ENCODE measurements around the gene MICAL3.

DNA sequence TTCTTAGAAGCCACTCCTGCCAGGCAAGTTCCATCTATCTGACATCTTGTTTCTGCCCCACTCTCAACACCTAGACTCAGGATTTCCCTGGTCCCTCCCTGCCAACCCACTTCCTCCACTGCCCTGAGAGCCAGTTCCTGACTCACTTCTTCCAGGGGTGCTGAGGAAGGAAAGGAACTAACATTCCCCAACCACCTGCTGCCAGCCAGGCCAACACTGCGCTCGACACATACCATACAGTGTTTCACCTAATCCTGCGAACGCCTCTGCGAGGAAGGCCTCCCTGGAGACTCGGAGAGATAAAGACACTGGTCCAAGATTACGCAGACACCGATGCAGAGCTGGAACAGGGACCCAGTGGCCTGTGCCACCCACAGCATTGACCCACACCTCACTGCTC, 40.2 kb downstream of the MICAL3 start:
- TF ChIP-seq, protein P1, sequence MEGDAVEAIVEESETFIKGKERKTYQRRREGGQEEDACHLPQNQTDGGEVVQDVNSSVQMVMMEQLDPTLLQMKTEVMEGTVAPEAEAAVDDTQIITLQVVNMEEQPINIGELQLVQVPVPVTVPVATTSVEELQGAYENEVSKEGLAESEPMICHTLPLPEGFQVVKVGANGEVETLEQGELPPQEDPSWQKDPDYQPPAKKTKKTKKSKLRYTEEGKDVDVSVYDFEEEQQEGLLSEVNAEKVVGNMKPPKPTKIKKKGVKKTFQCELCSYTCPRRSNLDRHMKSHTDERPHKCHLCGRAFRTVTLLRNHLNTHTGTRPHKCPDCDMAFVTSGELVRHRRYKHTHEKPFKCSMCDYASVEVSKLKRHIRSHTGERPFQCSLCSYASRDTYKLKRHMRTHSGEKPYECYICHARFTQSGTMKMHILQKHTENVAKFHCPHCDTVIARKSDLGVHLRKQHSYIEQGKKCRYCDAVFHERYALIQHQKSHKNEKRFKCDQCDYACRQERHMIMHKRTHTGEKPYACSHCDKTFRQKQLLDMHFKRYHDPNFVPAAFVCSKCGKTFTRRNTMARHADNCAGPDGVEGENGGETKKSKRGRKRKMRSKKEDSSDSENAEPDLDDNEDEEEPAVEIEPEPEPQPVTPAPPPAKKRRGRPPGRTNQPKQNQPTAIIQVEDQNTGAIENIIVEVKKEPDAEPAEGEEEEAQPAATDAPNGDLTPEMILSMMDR (IDR thresholded peaks at IDR 0.05), result no peak
- TF ChIP-seq EZH2 (IDR thresholded peaks at IDR 0.05), result no peak

Data from neural progenitor cell (in vitro differentiated cells).